DOHH2 (cell line): ENCODE results near the gene UNC79.

Experiments
- CTCF ChIP-seq: fragments of 200-600 bp; sonication (generic); IDR thresholded peaks from one replicate; pipeline ENCODE4 v1.5.1; 2014; ENCODE audit warnings: antibody characterized with exemption, mild to moderate bottlenecking, low read depth, low read length; ENCODE audit not compliant: poor library complexity, severe bottlenecking
- EZH2phosphoT487 ChIP-seq: fragments of 200-600 bp; sonication (generic); IDR thresholded peaks from 2 replicates; pipeline ENCODE4 v1.6.1; 2017; ENCODE audit warnings: borderline replicate concordance, mild to moderate bottlenecking, antibody characterized with exemption, low read length, moderate library complexity, mixed read lengths

- TF ChIP-seq CTCF (no peak), EZH2phosphoT487 (no peak)
These were observed 51.0 kb downstream of the UNC79 start for GRCh38 chr14:93481758-93482157.
